Fibroblast of mammary gland (primary cell): Measurements from ENCODE around the gene TMPRSS11D.

Experiments used
- DNase-seq: peaks from one replicate; pipeline ENCODE4 v3.0.0-alpha.2; 2010; ENCODE audit warnings: low read depth
- H3K4me3 ChIP-seq: 2 replicates; pipeline ENCODE4 v1.5.1; 2011; ENCODE audit warnings: low read depth, mild to moderate bottlenecking, low read length, moderate library complexity; ENCODE audit not compliant: control insufficient read depth
- CTCF ChIP-seq: conservative IDR thresholded peaks from 2 replicates; pipeline ENCODE4 v1.5.1; 2011; ENCODE audit warnings: low read depth, low read length, inconsistent platforms; ENCODE audit not compliant: control insufficient read depth, insufficient read depth

The TMPRSS11D gene

GRCh38 chr4:67880866-67881610 lies 2.8 kb downstream of the TMPRSS11D start:
- DNase-seq, result no peak

GRCh38 chr4:67879486-67879885 lies 4.3 kb downstream of the TMPRSS11D start:
- no peak overlapping the region for H3K4me3 ChIP-seq
- no peak for DNase-seq
- TF ChIP-seq CTCF, result no peak

More at GRCh38 chr4:67880866-67881610, 2.8 kb downstream of the TMPRSS11D start:
- H3K4me3 ChIP-seq, result no peak overlapping the region
- no peak for TF ChIP-seq CTCF

GRCh38 chr4:67877086-67877485 lies 6.7 kb downstream of the TMPRSS11D start:
- no peak overlapping the region for H3K4me3 ChIP-seq
- TF ChIP-seq CTCF, result no peak
- DNase-seq, result no peak

- H3K4me3 ChIP-seq, result no peak overlapping the region
- peak; percentile 56 for DNase-seq
- TF ChIP-seq CTCF, result no peak
These were observed 8.8 kb downstream of the TMPRSS11D start for GRCh38 chr4:67874986-67875385.

GRCh38 chr4:67873116-67873515 lies 10.7 kb downstream of the TMPRSS11D start:
- H3K4me3 ChIP-seq, result no peak overlapping the region
- no peak for DNase-seq
- TF ChIP-seq CTCF, result no peak

GRCh38 chr4:67871867-67872266 lies 11.9 kb downstream of the TMPRSS11D start:
- DNase-seq, result peak; percentile 72
- no peak overlapping the region for H3K4me3 ChIP-seq
- peak; percentile 64 for TF ChIP-seq CTCF
